Right atrium auricular region (tissue), 2 donors: ENCODE measurements around the gene MOXD1. TPM values are rescaled to one million over a fixed set of nuclear protein-coding genes. Genes with fewer than 3 reads are reported as not detected.
A peak's percentile ranks its signal among the peaks of the same experiment; 100 is the strongest.

Experiments used
- DNase-seq: peaks from one replicate; pipeline ENCODE4 v3.0.0-alpha.2; 2019; ENCODE audit warnings: low spot score
- H3K27ac ChIP-seq, 2 donors: fragments of 200-600 bp; sonication (generic); 1 replicate in 1 of 2; 2 replicates in 1 of 2; pipeline ENCODE4 v1.5.1; 2016 to 2019
- H3K27me3 ChIP-seq, 2 donors: fragments of 200-600 bp; sonication (generic); one replicate each; pipeline versions ENCODE4 v1.5.1 to v1.6.0; 2017 to 2019
- H3K36me3 ChIP-seq: fragments of 200-600 bp; sonication (generic); one replicate; pipeline ENCODE4 v1.5.1; 2016
- H3K4me1 ChIP-seq, 2 donors: fragments of 200-600 bp; sonication (generic); one replicate each; pipeline versions ENCODE4 v1.5.1 to v1.6.0; 2017 to 2019
- H3K4me3 ChIP-seq, 2 donors: fragments of 200-600 bp; sonication (generic); 1 replicate in 1 of 2; 2 replicates in 1 of 2; pipeline ENCODE4 v1.5.1; 2017 to 2019; ENCODE audit warnings: mild to moderate bottlenecking in 1 of 2, moderate library complexity in 1 of 2
- H3K9me3 ChIP-seq, 2 donors: fragments of 200-600 bp; sonication (generic); one replicate each; pipeline ENCODE4 v1.5.1; 2019
- CTCF ChIP-seq, 2 donors: fragments of 200-600 bp; sonication (generic); IDR thresholded peaks; one replicate each; pipeline ENCODE4 v1.5.1; 2019; ENCODE audit warnings: antibody characterized with exemption in 2 of 2
- total RNA-seq, 2 donors: library from RNA; depleted of rRNA; stranded (reverse); fragments of >200 nt; gene quantifications; one replicate each; pipeline ENCODE4 v1.1.0, GENCODE V29; 2016

MOXD1 gene
- total RNA-seq, 2 donors from 2014 or later: 2.5 to 9.3 TPM

GRCh38 chr6:132390017-132390416 is 11.3 kb downstream of the MOXD1 start:
- Histone ChIP-seq H3K36me3 (no peaks in the 10 kb centered on the region), H3K27me3 (no peaks in the 10 kb centered on the region), H3K27ac (no peak overlapping the region), H3K4me3 (no peak overlapping the region), H3K9me3 (peaks cover 0 to 12% of the 10 kb centered on the region in 2 donors), H3K4me1 (no peaks in the 10 kb centered on the region)
- no peak for DNase-seq
- TF ChIP-seq CTCF (IDR thresholded peaks at IDR 0.05): no peak

GRCh38 chr6:132388291-132388690 is 13.0 kb downstream of the MOXD1 start:
- H3K4me1 ChIP-seq: no peaks in the 10 kb centered on the region
- DNase-seq: no peak
- no peaks in the 10 kb centered on the region for H3K36me3 ChIP-seq
- no peak overlapping the region for H3K4me3 ChIP-seq
- H3K27me3 ChIP-seq: no peaks in the 10 kb centered on the region
- TF ChIP-seq CTCF (IDR thresholded peaks at IDR 0.05): no peak
- H3K27ac ChIP-seq: no peak overlapping the region
- no peaks in the 10 kb centered on the region for H3K9me3 ChIP-seq

- TF ChIP-seq CTCF (IDR thresholded peaks at IDR 0.05): no peak
- no peaks in the 10 kb centered on the region for H3K4me1 ChIP-seq
- H3K27me3 ChIP-seq: no peaks in the 10 kb centered on the region
- no peak for DNase-seq
- no peaks in the 10 kb centered on the region for H3K36me3 ChIP-seq
- no peak overlapping the region for H3K4me3 ChIP-seq
- H3K9me3 ChIP-seq: peaks cover 0 to 5% of the 10 kb centered on the region in 2 donors
- peak overlapping the region in 1 of 2 donors; percentile 36 for H3K27ac ChIP-seq
Observed at GRCh38 chr6:132382630-132383175, 18.6 kb downstream of the MOXD1 start.

- Histone ChIP-seq H3K4me1 (no peaks in the 10 kb centered on the region), H3K4me3 (no peak overlapping the region), H3K27ac (no peak overlapping the region), H3K27me3 (no peaks in the 10 kb centered on the region), H3K36me3 (no peaks in the 10 kb centered on the region), H3K9me3 (peaks cover 0 to 5% of the 10 kb centered on the region in 2 donors)
- no peak for TF ChIP-seq CTCF (IDR thresholded peaks at IDR 0.05)
- no peak for DNase-seq
Observed at GRCh38 chr6:132381381-132381780, 19.9 kb downstream of the MOXD1 start.

GRCh38 chr6:132380358-132381029 is 20.8 kb downstream of the MOXD1 start:
- Histone ChIP-seq H3K27ac (no peak overlapping the region), H3K4me3 (no peak overlapping the region), H3K27me3 (no peaks in the 10 kb centered on the region), H3K4me1 (no peaks in the 10 kb centered on the region), H3K36me3 (no peaks in the 10 kb centered on the region), H3K9me3 (peaks cover 0 to 5% of the 10 kb centered on the region in 2 donors)
- TF ChIP-seq CTCF (IDR thresholded peaks at IDR 0.05): no peak
- DNase-seq: no peak
